Prostate gland (tissue), 2 donors: ENCODE measurements around the gene JAKMIP3.

Source experiments
- POLR2A ChIP-seq: fragments of 450-650 bp; IDR thresholded peaks from one replicate; pipeline ENCODE4 v1.6.1; 2016; ENCODE audit warnings: antibody characterized with exemption, mild to moderate bottlenecking
- POLR2AphosphoS5 ChIP-seq: sonication (generic); formaldehyde crosslinking; IDR thresholded peaks from one replicate; pipeline ENCODE4 v1.6.1; 2017; ENCODE audit warnings: antibody characterized with exemption
- TF ChIP-seq, protein P1 (sequence below), 4 experiments: fragments of 200-600 bp in 2 of 4; fragments of 450-650 bp in 2 of 4; sonication (generic) in 2 of 4; IDR thresholded peaks; 1 replicate in 3 of 4; 2 replicates in 1 of 4; pipeline ENCODE4 v1.5.1; 2016 to 2019; ENCODE audit warnings: antibody characterized with exemption in 4 of 4, mild to moderate bottlenecking in 2 of 4, moderate library complexity in 2 of 4

DNA sequence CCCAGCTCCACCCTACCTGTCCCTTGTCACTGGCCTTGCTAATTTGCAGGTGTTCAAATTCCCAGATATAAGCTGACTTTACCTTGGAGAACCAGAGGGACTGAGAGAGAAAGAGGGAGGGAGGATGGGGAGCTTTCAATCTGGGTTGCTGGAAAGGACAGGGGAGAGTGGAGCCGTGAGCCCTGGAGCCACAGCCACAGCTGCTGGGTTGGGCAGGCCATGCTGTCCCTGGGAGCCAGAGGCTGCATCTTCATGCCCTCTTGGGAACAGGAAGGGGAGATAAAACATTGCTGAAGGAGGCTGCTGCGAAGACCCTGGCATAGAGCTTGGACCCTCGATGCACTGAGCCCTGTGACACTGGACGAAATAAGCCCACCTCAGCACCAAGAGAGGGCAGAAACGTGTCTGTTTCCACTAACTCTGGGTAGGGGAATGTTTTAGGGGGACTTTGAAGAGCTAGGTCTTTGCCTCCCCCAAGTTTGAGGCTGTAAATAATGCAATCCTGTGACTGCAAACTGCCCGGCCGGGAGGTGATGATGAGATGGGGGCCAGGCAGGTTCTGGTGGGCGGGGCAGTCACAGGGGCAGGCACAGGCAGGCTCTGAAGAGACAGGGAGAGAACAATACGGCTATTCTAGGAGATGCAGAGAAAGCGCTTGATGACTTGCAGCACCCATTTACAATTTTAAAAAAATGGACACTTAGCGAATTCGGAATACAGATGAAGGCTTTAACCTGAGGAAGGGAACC, 5.8 kb upstream of the JAKMIP3 start:
- TF ChIP-seq, protein P1, sequence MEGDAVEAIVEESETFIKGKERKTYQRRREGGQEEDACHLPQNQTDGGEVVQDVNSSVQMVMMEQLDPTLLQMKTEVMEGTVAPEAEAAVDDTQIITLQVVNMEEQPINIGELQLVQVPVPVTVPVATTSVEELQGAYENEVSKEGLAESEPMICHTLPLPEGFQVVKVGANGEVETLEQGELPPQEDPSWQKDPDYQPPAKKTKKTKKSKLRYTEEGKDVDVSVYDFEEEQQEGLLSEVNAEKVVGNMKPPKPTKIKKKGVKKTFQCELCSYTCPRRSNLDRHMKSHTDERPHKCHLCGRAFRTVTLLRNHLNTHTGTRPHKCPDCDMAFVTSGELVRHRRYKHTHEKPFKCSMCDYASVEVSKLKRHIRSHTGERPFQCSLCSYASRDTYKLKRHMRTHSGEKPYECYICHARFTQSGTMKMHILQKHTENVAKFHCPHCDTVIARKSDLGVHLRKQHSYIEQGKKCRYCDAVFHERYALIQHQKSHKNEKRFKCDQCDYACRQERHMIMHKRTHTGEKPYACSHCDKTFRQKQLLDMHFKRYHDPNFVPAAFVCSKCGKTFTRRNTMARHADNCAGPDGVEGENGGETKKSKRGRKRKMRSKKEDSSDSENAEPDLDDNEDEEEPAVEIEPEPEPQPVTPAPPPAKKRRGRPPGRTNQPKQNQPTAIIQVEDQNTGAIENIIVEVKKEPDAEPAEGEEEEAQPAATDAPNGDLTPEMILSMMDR (IDR thresholded peaks at IDR 0.05) = no peak
- TF ChIP-seq POLR2A = no peak
- TF ChIP-seq POLR2AphosphoS5 = no peak
